Keratinocyte (primary cell): ENCODE data around the gene RARRES1. TPM values are rescaled to one million over a fixed set of nuclear protein-coding genes. Genes with fewer than 3 reads are reported as not detected.

ENCODE experiments used
- DNase-seq: peaks from one replicate; pipeline ENCODE4 v3.0.0-alpha.2; 2011; ENCODE audit warnings: low read depth, missing footprints, low spot score
- FAIRE-seq: peaks from 2 replicates; lab custom pipeline; 2011; peaks lifted over from hg19 to GRCh38; lab: Jason Lieb, UNC
- H2AFZ ChIP-seq: 2 replicates; pipeline ENCODE4 v1.6.0; 2012; ENCODE audit warnings: low read length, control low read depth, inconsistent platforms; ENCODE audit not compliant: control insufficient read depth
- H3K27ac ChIP-seq: 2 replicates; pipeline ENCODE4 v1.5.1; 2011; ENCODE audit warnings: low read length; ENCODE audit not compliant: control insufficient read depth, insufficient read depth
- H3K27me3 ChIP-seq: 3 replicates; pipeline ENCODE4 v1.6.0; 2011; ENCODE audit warnings: low read length; ENCODE audit not compliant: control insufficient read depth, insufficient read depth; ENCODE audit errors: extremely low read depth
- H3K36me3 ChIP-seq, 2 experiments: 2 replicates in 1 of 2; 3 replicates in 1 of 2; pipeline ENCODE4 v1.5.1; 2011; ENCODE audit warnings: low read length in 2 of 2, mild to moderate bottlenecking in 1 of 2; ENCODE audit not compliant: control insufficient read depth in 2 of 2, insufficient read depth in 2 of 2; ENCODE audit errors: extremely low read depth in 1 of 2
- H3K4me1 ChIP-seq: 3 replicates; pipeline ENCODE4 v1.5.1; 2011; ENCODE audit warnings: low read length; ENCODE audit not compliant: control insufficient read depth, insufficient read depth; ENCODE audit errors: extremely low read depth
- H3K4me2 ChIP-seq: 3 replicates; pipeline ENCODE4 v1.6.0; 2011; ENCODE audit warnings: low read depth, low read length; ENCODE audit not compliant: control insufficient read depth, insufficient read depth; ENCODE audit errors: extremely low read depth
- H3K4me3 ChIP-seq, 3 experiments: fragments of 200-600 bp in 1 of 3; sonication (generic) in 1 of 3; 2 replicates in 2 of 3; 3 replicates in 1 of 3; pipeline ENCODE4 v1.5.1; 2011 to 2016; ENCODE audit warnings: low read length in 3 of 3, mild to moderate bottlenecking in 3 of 3, control low read depth in 2 of 3, inconsistent platforms in 1 of 3, low read depth in 1 of 3, mixed read lengths in 1 of 3, mixed run types in 1 of 3, moderate library complexity in 1 of 3; ENCODE audit not compliant: control insufficient read depth in 2 of 3, insufficient read depth in 2 of 3; ENCODE audit errors: extremely low read depth in 1 of 3
- H3K79me2 ChIP-seq: 2 replicates; pipeline ENCODE4 v1.6.0; 2012; ENCODE audit warnings: low read length; ENCODE audit not compliant: control insufficient read depth, insufficient read depth
- H3K9ac ChIP-seq: 3 replicates; pipeline ENCODE4 v1.6.0; 2011; ENCODE audit warnings: low read length; ENCODE audit not compliant: control insufficient read depth, insufficient read depth; ENCODE audit errors: extremely low read depth
- H3K9me1 ChIP-seq: 3 replicates; pipeline ENCODE4 v1.6.0; 2011; ENCODE audit warnings: low read length; ENCODE audit not compliant: control insufficient read depth, insufficient read depth; ENCODE audit errors: extremely low read depth
- H3K9me3 ChIP-seq: 2 replicates; pipeline ENCODE4 v1.5.1; 2012; ENCODE audit warnings: low read depth, low read length; ENCODE audit not compliant: control insufficient read depth
- H4K20me1 ChIP-seq: 3 replicates; pipeline ENCODE4 v1.6.0; 2011; ENCODE audit warnings: low read length; ENCODE audit not compliant: control insufficient read depth, insufficient read depth; ENCODE audit errors: extremely low read depth
- EZH2 ChIP-seq: IDR thresholded peaks from one replicate; pipeline ENCODE4 v1.6.1; 2012; ENCODE audit warnings: inconsistent platforms, mild to moderate bottlenecking, low read length, moderate library complexity
- dilution Hi-C: fragments of 300-500 bp; cut with MboI; formaldehyde crosslinking; loops from one replicate; pipeline ENCODE4 v1.7.0; 2020; ENCODE audit warnings: low sequenced_read_pairs; ENCODE audit not compliant: extremely low pct_ligation_motif_present
- polyA plus RNA-seq, 5 experiments: library from polyadenylated mRNA; depleted of rRNA in 3 of 5; stranded (reverse) in 3 of 5; stranded (forward) in 1 of 5; unstranded in 1 of 5; fragments of >200 nt; gene quantifications; 1 replicate in 1 of 5; 2 replicates in 3 of 5; 3 replicates in 1 of 5; pipeline versions ENCODE4 v1.2.1 to v1.2.3, GENCODE V29; 2011 to 2012; ENCODE audit warnings: missing spikeins in 2 of 5, low read depth in 1 of 5, low replicate concordance in 1 of 5
- TF ChIP-seq, protein P1 (sequence below), 3 experiments: IDR thresholded peaks in 1 of 3; conservative IDR thresholded peaks in 1 of 3; optimal IDR thresholded peaks in 1 of 3; 2 replicates in 2 of 3; 3 replicates in 1 of 3; pipeline versions ENCODE3 to v1.5.1; 2011; ENCODE audit warnings: low read length in 3 of 3, mild to moderate bottlenecking in 3 of 3, moderate library complexity in 2 of 3, control low read depth in 1 of 3, inconsistent platforms in 1 of 3; ENCODE audit not compliant: insufficient read depth in 2 of 3; ENCODE audit errors: extremely low read depth in 1 of 3

RARRES1 gene
- polyA plus RNA-seq, 1 donor (not counting 4 experiments of a cell fraction or from before 2014, with no cell fraction given): not detected

- DNase-seq (no peak), FAIRE-seq (no peak)
- no peak overlapping the region for H3K9ac ChIP-seq
- no peaks in the 10 kb centered on the region for H3K9me1 ChIP-seq
- H3K36me3 ChIP-seq: no peaks in the 10 kb centered on the region
- no peak overlapping the region for H3K27ac ChIP-seq
- H3K4me2 ChIP-seq: no peak overlapping the region
- peaks cover 4% of the 10 kb centered on the region for H3K4me1 ChIP-seq
- H3K27me3 ChIP-seq: no peaks in the 10 kb centered on the region
- H2AFZ ChIP-seq: no peak overlapping the region
- H4K20me1 ChIP-seq: no peaks in the 10 kb centered on the region
- H3K4me3 ChIP-seq: no peak overlapping the region
- H3K9me3 ChIP-seq: no peaks in the 10 kb centered on the region
- TF ChIP-seq EZH2: no peak
- TF ChIP-seq, protein P1, sequence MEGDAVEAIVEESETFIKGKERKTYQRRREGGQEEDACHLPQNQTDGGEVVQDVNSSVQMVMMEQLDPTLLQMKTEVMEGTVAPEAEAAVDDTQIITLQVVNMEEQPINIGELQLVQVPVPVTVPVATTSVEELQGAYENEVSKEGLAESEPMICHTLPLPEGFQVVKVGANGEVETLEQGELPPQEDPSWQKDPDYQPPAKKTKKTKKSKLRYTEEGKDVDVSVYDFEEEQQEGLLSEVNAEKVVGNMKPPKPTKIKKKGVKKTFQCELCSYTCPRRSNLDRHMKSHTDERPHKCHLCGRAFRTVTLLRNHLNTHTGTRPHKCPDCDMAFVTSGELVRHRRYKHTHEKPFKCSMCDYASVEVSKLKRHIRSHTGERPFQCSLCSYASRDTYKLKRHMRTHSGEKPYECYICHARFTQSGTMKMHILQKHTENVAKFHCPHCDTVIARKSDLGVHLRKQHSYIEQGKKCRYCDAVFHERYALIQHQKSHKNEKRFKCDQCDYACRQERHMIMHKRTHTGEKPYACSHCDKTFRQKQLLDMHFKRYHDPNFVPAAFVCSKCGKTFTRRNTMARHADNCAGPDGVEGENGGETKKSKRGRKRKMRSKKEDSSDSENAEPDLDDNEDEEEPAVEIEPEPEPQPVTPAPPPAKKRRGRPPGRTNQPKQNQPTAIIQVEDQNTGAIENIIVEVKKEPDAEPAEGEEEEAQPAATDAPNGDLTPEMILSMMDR (optimal IDR thresholded peaks at IDR 0.05 in 1 of 3, IDR thresholded peaks at IDR 0.05 in 1 of 3, conservative IDR thresholded peaks at IDR 0.05 in 1 of 3; ENCODE audit: extremely low read depth in 1 of 3, insufficient read depth in 2 of 3, low read length in 3 of 3): no peak
- dilution Hi-C loops: no loop called here
- H3K79me2 ChIP-seq: no peaks in the 10 kb centered on the region
These were observed 33.4 kb upstream of the RARRES1 start for GRCh38 chr3:158765518-158766205.

GRCh38 chr3:158763421-158763820 lies 31.2 kb upstream of the RARRES1 start:
- H3K4me3 ChIP-seq: no peak overlapping the region
- no peaks in the 10 kb centered on the region for H3K4me1 ChIP-seq
- H3K79me2 ChIP-seq: no peaks in the 10 kb centered on the region
- no peak overlapping the region for H3K27ac ChIP-seq
- H3K9ac ChIP-seq: no peak overlapping the region
- no peak overlapping the region for H2AFZ ChIP-seq
- H4K20me1 ChIP-seq: no peaks in the 10 kb centered on the region
- H3K9me3 ChIP-seq: no peaks in the 10 kb centered on the region
- no peak overlapping the region for H3K4me2 ChIP-seq
- no peaks in the 10 kb centered on the region for H3K36me3 ChIP-seq
- FAIRE-seq (no peak), DNase-seq (no peak)
- no peaks in the 10 kb centered on the region for H3K27me3 ChIP-seq
- H3K9me1 ChIP-seq: no peaks in the 10 kb centered on the region
- dilution Hi-C loops: no loop called here
- TF ChIP-seq, protein P1 (optimal IDR thresholded peaks at IDR 0.05 in 1 of 3, IDR thresholded peaks at IDR 0.05 in 1 of 3, conservative IDR thresholded peaks at IDR 0.05 in 1 of 3; ENCODE audit: extremely low read depth in 1 of 3, insufficient read depth in 2 of 3, low read length in 3 of 3): no peak
- no peak for TF ChIP-seq EZH2
